ENCODE data around the gene PTPRM.

DNA sequence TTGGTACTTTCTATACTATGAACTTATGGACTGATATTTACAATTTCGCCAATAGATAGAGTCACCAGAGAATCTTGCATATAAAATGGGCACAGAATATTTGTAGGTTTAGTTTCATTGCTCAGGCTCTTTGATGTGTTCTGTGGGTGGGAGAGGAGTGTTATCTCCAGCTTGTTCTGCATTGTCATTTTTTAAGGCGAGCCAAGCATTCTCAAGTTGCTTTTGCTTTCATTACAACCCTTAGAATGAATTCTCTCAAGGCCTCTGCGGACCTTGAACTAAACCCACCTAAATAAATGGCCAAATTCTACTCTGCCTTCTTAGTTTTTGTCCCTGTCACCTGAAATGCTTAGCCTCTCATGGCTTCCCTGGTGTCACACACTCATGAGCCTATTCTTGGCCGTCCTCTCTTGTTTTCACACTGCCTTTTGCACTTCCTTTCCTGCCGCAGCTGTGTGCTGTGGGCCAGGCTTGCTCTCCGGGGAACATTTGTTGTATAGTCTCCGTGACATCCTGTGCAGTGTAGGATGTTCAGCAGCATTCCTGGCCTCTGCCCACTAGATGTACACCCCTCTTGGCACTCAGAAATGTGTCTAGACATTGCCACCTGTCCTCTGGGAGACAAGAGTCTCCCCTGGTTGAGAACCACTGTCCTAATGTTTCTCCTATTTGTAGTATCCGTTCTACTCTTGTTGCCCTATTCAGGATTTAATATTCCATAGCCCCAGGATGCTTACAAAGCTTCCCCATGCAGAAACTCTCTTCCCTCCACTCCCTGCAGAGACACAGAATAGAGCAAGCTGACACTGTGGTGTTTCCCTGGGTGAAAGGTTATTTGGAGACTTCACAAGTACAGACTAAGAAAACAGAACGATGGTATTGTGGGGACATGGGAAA is 255.6 kb downstream of the PTPRM start:
- no peak for TF ChIP-seq EZH2phosphoT487 (IDR thresholded peaks at IDR 0.05; ENCODE audit: insufficient read depth, low read depth)
- no peak for TF ChIP-seq EZH2 (IDR thresholded peaks at IDR 0.05; ENCODE audit: insufficient read depth, poor library complexity, severe bottlenecking)
